Lower leg skin (tissue), 3 donors: ENCODE results near the gene RCAN3.

ENCODE experiments used
- CTCF ChIP-seq, 3 donors: fragments of 450-650 bp; IDR thresholded peaks; one replicate each; pipeline ENCODE4 v1.5.1; 2016; ENCODE audit warnings: antibody characterized with exemption in 3 of 3, mild to moderate bottlenecking in 3 of 3, moderate library complexity in 2 of 3
- POLR2A ChIP-seq, 2 donors: fragments of 450-650 bp; IDR thresholded peaks; one replicate each; pipeline ENCODE4 v1.6.1; 2016 to 2017; ENCODE audit warnings: antibody characterized with exemption in 2 of 2, mild to moderate bottlenecking in 1 of 2, moderate library complexity in 1 of 2

- TF ChIP-seq CTCF (IDR thresholded peaks at IDR 0.05) (no peak), POLR2A (IDR thresholded peaks at IDR 0.05) (no peak)
These were observed 42.9 kb upstream of the RCAN3 start for GRCh38 chr1:24459551-24460266.
